Activated CD4-positive, alpha-beta T cell treated with anti-CD3 and anti-CD28 coated beads, Interleukin-2, amount 50 U/mL, for 1 hour (primary cell): ENCODE measurements around the gene PIGX.

Source experiments
- DNase-seq: peaks from one replicate; pipeline ENCODE4 v3.0.0-alpha.2; 2020

The PIGX gene

DNA sequence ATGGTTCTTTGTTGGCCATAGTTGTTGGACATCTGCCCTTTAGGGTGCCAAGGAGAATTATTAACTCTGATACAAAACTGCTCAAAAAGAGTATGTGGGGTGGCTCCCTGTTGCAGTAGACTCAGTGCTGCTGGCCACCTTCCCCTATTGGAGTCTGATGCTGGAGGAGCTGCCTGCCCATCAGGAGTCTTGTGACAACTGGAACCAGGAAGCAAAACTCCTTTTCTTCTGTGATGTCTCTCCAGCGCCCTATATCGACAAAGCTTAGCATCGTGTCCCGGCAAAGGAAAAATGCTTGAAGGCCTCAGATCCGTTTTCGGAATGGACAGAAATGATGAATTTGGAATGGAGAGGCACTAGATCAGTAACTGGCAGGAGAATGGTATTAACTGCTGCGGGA is 51.0 kb downstream of the PIGX start:
- DNase-seq = no peak

DNA sequence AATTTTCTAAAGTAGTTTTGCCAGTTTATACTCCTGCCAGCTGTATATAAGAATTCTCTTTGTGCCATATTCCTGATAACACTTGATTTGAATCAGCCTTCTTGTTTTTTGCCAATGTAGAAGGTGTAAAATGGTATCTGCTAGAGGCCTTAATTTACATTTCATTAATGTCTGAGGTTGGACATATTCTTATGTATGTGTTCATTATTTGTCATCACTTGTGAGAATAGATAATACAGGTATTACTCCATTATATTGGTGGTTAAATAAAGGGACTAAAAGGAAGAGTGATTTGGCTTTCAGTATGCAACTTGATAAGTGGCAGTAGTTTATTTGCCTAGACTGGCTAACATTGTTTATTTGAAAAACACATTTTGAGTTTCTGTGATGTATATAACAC is 53.3 kb downstream of the PIGX start:
- no peak for DNase-seq

DNA sequence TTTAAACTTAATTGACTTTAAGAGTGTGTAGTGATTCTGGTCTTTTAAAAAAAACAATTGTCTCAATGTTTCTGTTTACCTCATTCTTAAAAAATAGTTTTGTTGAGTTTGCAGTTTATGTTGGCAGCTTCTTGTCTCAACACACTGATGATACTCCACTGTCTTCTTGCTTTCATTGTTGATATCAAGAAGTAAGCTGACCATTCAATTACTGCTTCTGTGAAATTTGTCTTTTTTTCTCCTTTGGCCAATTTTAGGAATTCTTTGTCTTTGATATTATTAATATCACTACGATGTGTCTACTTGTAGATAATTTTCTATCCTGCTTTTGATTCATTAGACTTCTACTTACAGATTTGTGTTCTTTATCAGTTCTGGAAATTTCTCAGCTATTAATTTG is 58.9 kb downstream of the PIGX start:
- no peak for DNase-seq

DNA sequence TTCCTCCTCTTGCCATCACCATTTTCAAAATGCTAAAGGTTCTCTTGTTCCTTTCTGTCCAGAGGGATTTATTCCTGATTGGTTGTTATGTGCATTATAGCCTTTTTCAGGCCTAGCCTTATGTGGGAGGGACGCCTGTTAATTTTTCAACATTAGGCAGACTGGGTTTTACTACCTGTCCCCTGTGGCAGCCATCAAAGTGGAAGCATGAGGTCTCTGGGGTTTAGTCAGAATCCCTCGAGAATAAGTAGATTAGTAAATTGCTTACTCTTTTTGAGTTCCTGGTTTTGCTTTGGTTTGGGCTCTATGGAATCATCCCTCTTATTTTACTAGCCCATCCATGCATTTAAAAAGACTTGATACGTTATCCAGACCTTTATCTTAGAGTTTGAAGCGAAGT is 59.9 kb downstream of the PIGX start:
- no peak for DNase-seq

DNA sequence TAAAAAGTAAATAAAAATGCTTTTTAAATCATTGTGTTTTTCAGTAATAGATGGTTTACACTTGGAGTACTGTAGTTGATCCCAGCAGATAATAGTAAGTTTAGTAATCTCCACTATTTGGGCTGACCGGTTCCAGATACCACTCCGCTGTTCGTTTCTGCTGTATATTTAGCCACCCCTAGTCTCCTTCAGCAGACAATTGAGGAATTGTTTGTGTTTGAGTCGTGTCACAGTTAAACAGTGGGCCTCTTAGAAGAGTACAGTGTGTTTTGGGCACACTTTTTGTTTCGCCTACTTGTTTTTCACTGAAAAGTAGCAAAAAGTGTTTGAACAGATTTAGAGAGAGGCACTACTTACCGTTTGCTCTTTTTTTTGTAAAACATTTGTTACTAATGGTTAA is 60.7 kb downstream of the PIGX start:
- no peak for DNase-seq

DNA sequence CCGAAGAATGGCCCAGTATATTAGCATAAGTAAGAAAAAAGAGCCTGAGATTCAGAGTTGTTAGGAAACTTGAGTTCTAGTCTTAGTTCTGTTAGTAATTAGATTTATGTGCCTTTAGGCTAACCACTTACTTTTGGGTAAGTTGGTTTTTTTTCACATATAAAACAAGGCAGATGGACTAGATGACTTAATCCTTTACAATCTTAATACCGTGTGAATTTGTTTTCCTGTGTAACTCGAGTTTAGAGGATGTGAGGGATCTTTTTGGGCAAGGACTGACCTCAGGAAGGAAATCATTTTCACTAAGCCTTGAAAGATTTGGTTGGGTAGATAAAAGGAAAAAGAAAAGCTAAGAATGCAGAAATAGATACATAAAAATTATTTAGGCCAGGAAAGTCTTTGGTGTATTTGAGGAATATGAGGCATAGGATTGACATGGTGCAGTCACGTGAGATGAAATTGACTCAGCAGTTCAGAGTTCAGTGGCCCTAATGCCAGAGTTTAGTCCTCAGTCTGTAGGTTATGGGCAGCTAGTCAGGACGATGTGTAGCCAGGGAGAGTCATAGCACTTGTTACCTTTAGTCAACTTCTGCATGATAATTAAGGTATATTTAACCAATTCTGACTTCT is 62.1 kb downstream of the PIGX start:
- no peak for DNase-seq

DNA sequence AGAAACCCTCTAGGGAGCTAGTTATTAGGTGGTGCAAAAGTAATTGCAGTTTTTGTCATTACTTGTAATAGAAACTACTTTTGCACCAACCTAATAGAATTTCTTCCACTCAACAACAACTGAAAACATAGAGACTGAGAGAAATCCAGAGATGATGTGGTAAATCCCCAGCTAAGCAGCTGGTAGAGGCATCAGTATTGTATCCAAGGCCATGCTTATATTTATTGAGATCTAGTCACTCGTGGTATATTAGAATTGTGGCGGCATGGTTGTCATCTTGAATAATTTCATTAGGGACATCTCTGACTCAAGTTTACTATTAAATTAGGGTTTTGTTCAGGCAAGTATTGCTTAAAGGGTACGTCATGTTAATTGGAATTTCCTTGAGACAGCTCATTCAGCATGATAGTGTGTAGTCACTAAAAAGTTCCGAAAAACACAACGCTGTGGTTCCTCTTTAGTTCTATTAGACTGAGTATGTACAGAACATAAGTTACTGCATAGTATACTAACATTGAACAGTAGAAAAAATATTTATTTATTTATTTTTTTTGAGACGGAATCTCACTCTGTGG is 62.8 kb downstream of the PIGX start:
- DNase-seq = no peak

DNA sequence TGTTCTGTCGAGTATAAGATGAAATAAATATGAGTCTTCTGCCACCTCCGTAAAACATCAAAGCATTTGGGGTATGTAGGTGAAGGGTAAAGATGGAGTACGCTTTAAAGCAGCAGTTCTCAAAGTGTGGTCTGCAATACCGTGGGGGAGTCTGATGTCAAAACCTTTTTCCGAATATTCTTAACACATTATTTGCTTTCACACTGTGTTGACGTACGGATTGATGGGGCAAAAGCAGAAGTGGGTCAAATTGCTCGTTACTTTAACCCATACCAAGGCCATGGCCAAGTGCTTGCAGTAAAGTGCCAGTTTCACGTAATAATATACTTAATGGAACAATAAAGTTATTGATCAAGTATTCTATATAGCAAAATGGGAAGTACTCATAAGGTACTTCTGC is 63.8 kb downstream of the PIGX start:
- no peak for DNase-seq

DNA sequence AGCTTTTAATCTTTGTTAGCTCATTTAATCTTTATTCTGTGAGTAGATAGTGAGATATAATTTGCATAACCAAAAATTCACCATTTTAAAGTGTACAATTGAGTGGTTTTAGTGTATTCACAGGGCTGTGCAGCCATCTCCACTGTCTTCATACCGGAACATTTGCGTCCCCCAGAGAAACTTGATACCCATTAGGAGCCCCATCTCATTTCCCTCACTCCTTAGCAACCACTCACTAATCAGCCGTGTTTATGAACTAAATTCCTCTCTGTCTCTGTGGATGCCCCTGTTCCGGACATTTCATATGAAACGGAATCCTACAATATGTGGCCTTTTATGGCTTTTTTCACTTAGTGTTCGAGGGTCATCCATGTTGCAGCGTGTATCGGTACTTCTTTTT is 65.7 kb downstream of the PIGX start:
- DNase-seq = no peak

DNA sequence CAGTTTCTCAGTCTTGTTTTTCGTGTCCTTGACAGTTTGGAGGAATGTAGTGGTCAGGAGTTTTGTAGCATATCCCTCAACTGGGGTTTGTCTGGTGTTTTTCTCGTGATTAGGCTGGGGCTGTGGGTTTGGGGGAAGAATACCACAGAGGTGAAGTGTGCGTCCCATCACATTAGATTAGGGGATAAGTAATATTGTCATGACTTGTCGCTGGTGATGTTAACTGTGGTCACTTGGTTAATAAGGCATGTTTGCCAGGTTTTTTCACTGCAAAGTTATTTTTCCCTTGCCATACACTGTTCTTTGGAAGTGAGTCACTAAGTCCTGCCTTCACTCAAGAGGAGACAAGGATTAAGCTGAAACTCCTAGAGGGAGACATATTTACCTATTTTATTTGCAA is 66.6 kb downstream of the PIGX start:
- no peak for DNase-seq

DNA sequence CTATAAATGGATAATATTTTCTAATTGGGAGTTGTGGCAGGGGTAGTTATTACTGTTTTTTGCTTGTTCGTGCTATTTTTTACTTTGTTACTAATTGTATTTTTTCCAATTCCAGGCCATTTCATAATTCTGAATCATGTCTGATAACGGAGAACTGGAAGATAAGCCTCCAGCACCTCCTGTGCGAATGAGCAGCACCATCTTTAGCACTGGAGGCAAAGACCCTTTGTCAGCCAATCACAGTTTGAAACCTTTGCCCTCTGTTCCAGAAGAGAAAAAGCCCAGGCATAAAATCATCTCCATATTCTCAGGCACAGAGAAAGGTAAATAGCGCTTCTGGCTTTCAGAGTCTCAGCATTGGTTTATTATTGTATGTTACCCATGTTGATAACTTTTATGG is 70.3 kb downstream of the PIGX start:
- DNase-seq = no peak
